SH-SY5Y (cell line): ENCODE measurements around the gene KCNB1.

ENCODE experiments used
- GATA2 ChIP-seq: IDR thresholded peaks from 2 replicates; pipeline ENCODE4 v1.6.1; 2011; ENCODE audit warnings: mild to moderate bottlenecking, low read depth, low read length
- GATA3 ChIP-seq: IDR thresholded peaks from 2 replicates; pipeline ENCODE4 v1.6.1; 2011; ENCODE audit warnings: low read depth, mild to moderate bottlenecking, low read length, moderate library complexity

DNA sequence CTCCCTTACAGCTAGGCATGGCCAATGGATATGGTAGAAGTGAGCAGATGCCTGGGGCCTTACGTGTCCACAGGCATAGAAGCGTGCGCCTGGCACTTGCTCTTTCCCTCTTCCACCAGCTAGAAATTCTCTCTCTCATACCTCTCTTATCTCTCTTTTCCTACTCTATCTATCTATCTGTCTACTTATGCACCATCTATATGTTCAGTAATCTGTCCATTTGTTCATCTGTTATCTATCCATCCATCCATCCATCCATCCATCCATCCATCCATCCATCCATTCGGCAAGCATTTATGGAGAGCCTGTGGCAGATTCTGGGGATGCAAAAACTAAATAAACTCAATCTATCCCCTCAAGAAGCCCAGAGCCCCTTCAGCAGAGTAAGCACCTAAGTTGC, 70.2 kb downstream of the KCNB1 start:
- no peak for TF ChIP-seq GATA3
- TF ChIP-seq GATA2 = 0 out of 2 replicates have a peak, but pooled peaks have one; percentile 5
